HG03432 (cell line): ENCODE results near the gene SRA1.
A peak's percentile ranks its signal among the peaks of the same experiment; 100 is the strongest.

Experiments
- ATAC-seq: cut with Tn5 transposase; IDR thresholded peaks from one replicate; pipeline ENCODE4 v1.9.1; 2021; ENCODE audit warnings: mild to moderate bottlenecking, moderate library complexity; ENCODE audit not compliant: unreplicated experiment

The SRA1 gene

DNA sequence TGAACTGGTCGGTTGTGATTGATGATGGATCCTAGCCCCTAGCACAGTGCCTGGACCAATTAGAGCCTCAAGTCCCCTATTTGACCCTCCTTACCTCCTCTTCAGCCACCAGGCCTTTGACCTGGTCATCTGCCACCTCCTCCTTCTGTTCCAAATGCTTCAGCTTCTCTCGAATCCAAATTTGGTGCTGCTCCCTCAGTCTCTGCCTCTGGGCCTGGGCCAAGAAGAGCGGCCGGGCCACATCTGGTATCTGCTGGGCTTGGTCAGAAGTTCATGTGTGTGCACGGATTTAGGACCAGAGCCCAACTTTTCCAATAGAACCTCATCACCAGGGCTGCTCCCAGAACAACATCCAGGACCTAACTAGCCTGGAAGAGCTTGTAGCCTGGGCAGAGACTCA is 13.8 kb upstream of the SRA1 start:
- no peak for ATAC-seq

GRCh38 chr5:140570488-140570887 is 13.2 kb upstream of the SRA1 start:
- no peak for ATAC-seq

- ATAC-seq: no peak
Observed at GRCh38 chr5:140570058-140570457, 12.8 kb upstream of the SRA1 start.

- ATAC-seq: peak; percentile 23
Observed at GRCh38 chr5:140569197-140569596, 11.9 kb upstream of the SRA1 start.

DNA sequence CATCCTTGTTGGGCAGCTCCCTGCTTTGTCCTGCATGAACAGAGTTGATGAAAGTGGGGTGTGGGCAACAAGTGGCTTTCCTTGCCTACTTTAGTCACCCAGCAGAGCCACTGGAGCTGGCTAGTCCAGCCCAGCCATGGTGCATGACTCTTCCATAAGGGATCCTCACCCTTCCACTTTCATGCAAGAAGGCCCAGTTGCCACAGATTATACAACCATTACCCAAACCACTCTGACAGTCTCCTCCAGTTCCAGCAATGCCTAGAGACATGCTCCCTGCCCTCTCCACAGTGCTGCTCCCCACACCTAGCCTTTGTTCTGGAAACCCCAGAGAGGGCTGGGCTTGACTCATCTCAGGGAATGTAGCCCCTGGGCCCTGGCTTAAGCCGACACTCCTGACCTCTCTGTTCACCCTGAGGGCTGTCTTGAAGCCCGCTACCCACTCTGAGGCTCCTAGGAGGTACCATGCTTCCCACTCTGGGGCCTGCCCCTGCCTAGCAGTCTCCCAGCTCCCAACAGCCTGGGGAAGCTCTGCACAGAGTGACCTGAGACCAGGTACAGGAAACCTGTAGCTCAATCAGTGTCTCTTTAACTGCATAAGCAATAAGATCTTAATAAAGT is 11.3 kb upstream of the SRA1 start:
- ATAC-seq: no peak

- ATAC-seq: no peak
Observed at GRCh38 chr5:140567871-140568270, 10.6 kb upstream of the SRA1 start.

DNA sequence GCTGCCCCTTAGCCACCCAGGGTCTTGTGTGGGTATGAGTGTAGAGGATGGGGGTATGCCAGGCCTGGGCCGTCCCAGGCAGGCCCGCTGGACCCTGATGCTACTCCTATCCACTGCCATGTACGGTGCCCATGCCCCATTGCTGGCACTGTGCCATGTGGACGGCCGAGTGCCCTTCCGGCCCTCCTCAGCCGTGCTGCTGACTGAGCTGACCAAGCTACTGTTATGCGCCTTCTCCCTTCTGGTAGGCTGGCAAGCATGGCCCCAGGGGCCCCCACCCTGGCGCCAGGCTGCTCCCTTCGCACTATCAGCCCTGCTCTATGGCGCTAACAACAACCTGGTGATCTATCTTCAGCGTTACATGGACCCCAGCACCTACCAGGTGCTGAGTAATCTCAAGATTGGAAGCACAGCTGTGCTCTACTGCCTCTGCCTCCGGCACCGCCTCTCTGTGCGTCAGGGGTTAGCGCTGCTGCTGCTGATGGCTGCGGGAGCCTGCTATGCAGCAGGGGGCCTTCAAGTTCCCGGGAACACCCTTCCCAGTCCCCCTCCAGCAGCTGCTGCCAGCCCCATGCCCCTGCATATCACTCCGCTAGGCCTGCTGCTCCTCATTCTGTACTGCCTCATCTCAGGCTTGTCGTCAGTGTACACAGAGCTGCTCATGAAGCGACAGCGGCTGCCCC is 10.0 kb upstream of the SRA1 start:
- ATAC-seq: no peak

GRCh38 chr5:140566665-140567064 is 9.4 kb upstream of the SRA1 start:
- ATAC-seq: no peak

GRCh38 chr5:140565780-140566095 is 8.5 kb upstream of the SRA1 start:
- no peak for ATAC-seq

- ATAC-seq: no peak
Observed at GRCh38 chr5:140565024-140565779, 7.9 kb upstream of the SRA1 start.

DNA sequence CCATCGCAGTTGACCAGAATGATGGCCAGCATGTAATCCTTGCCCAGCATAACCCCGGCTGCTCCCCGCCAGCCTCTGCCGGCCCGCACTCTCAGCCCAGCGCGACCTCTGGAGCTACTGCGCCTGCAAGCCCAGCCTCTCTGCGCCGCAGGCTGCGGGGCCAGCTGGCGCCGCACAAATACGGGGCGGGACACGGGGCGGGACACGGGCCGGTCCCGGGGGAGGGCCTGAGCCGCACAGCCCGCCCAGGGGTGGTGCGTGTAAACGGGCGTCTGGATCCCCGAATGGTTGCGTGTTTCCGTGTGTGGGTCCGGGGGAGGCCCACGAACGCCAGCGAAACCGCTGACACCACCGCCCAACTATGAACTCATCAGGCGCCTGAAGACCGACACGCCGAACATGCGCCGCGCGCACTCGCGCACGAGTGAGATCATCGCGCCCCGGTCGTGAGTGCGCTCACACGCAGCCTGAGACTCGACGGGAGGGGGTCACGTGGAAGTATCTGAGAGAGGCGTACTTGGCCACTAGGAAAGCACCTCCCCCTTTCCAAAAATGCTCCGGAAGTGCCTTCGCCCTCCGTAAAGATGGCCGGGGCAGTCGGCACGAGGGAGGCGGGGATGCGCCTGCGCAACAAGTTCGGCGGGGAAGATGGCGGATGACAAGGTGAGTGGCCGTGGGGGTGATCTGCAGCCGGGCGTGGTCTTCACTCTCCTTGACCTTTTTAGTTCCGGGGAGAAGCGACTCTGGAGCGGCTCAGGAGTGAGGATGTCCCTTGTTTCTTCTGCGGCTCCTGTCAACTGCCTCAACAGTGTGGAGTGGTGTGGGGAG is 7.1 kb upstream of the SRA1 start, which contains the start of the genes APBB3 and SLC35A4:
APBB3 (minus strand) TSS at position 403 of the 828 bp plus-strand sequence; CDS start at position 50, 353 bp downstream.
SLC35A4 (plus strand) TSS at position 633 of the 828 bp plus-strand sequence. CDS start 2,342 bp downstream, outside the sequence.
- peak; percentile 89 for ATAC-seq

DNA sequence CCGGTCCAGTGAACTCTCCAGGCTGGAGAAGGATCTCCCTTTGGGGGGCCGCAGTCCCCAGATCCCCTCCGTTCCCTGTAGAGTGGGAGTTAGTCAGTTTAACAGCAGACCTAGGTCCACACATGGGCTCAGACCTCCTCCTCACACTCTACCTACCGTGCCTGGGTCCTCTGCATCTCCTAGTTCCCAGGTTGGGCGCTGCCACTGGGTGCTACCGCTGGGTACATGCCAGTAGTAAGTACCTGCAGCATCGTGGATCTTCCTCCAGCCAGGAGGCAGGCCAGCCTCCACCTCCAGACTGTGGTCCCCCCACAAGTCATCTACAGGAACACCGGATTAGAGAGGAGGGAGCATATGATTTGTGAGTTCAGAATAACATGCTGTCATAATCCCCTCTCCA is 6.3 kb upstream of the SRA1 start:
- no peak for ATAC-seq

- ATAC-seq: no peak
Observed at GRCh38 chr5:140561753-140562523, 4.7 kb upstream of the SRA1 start.

GRCh38 chr5:140560227-140560626 is 3.0 kb upstream of the SRA1 start:
- ATAC-seq: no peak

DNA sequence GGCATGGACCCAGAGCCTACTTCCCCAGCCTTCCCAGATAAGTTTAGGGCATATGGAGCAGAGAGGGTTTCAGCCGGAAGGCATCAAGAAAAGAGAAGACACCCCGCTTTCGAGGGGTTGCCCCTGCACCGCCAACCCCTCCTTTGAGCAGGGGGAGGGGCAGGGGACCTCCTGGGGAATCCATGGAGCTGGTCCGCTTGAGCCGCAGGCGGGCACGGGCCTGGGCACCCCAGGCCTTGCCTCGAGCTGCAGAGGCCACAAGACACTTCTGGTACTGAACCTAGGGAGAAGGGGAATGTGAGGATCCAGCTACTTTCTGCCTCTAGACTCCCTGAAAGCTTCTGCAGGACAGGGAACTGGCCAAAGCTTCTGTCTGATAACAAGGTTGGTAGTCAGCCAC is 1.3 kb upstream of the SRA1 start:
- no peak for ATAC-seq

- no peak for ATAC-seq
Observed at GRCh38 chr5:140557965-140558364, 692 bp upstream of the SRA1 start.

DNA sequence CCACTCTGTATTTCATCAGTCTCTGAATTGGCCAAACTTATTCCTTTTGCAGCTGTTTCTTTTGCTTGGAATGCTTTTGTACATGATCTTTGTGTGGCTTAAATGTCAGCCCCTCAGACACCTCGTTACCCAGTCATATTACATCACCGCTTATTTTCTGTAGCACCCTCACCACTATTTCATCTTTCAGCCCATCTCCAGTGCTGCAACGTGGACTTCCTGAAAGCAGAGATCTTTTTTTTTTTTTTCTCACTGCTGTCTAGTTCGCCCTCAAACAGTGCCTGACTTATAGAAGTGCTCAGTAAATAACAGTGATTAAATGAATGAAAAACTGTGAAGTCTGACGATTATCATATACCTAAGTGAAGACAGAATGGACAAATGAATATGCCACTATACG is 835 bp downstream of the SRA1 start:
- ATAC-seq: no peak

DNA sequence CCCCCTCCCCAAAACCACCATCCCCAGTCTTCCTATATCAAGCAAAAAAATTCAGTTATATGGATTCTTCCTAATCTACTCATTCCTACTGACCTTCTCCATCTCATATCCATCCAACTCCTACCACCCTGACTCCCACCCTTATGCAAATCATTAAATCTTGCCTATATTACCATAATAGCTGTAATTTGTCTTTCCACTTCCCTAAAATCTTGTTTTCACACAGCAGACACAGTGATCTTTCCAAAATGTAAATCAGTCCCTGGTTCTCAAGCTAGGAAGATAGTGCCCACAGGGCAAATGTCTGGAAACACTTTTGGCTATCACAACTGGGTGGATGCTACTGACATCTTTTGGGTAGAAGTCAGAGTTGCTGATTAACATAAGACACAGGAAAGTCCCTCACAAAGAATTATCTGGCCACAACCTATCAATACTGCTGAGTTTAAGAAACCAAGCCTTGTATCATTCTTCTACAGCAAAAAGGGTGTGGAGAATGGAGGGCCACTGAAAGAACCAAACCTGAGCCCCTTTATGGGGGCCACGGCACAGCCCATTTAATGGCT is 1.4 kb downstream of the SRA1 start:
- ATAC-seq: no peak

DNA sequence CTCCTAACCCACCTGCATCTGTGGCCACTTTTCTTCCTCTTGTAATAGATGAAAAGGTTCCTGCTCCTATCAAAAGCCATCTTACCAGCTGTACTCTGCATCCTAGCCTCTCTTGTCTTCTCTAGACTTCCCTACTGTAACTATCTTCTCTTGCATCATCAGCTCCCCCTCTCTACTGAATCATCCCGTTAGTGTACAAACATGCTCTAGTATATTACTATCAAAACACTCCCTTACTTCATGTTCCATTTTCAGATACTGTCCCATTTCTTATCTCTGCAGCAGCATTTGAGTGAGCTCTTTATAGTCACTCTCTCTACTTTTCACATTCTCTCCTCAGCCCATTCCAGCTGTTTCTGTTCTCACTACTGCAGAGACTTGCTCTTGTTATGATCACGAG is 2.8 kb downstream of the SRA1 start:
- no peak for ATAC-seq

DNA sequence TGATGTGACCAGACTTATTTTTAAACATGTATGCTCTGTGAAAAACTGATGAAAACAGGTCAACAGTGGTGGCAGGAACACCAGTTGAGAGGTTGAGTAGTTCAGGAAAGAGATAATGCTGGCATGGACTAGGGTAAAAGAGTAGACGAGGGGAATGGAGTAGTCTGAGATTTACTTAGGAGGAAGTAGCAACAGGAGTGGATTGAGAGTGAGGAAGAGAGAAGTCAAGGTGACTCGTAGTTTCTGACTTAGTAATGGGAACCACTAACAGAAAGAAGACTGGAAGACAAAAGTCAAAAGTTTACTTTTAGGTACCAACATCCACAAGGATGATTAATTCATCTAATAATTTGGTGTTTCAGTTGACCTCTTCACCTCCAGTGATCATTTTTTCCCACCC is 3.6 kb downstream of the SRA1 start:
- ATAC-seq: no peak
